Activated naive CD4-positive, alpha-beta T cell treated with anti-CD3 and anti-CD28 coated beads, Interleukin-2, amount 10 ng/mL, durations not matched to agents 7 days and 5 days (primary cell): Measurements from ENCODE around the gene CISH.
A peak's percentile ranks its signal among the peaks of the same experiment; 100 is the strongest.

Experiments
- CTCF ChIA-PET: fragments of 350-600 bp; sonication (Branson Sonifier 250); formaldehyde crosslinking; loops from one replicate; lab custom pipeline; 2021; ENCODE audit warnings: antibody characterized with exemption; lab: Charles Lee
- DNase-seq: peaks from one replicate; pipeline ENCODE4 v3.0.0-alpha.2; 2020
- H3K27ac Mint-ChIP-seq: one replicate; pipeline ENCODE4 v1.8.0; 2021; ENCODE audit warnings: mild to moderate bottlenecking, moderate library complexity, mixed read lengths
- H3K27me3 Mint-ChIP-seq: one replicate; pipeline ENCODE4 v1.8.0; 2021; ENCODE audit warnings: mild to moderate bottlenecking, mixed read lengths
- H3K36me3 Mint-ChIP-seq: one replicate; pipeline ENCODE4 v1.8.0; 2021; ENCODE audit warnings: mixed read lengths
- H3K4me1 Mint-ChIP-seq: one replicate; pipeline ENCODE4 v1.8.0; 2021; ENCODE audit warnings: mixed read lengths
- H3K4me3 Mint-ChIP-seq: one replicate; pipeline ENCODE4 v1.8.0; 2021; ENCODE audit warnings: mild to moderate bottlenecking, moderate library complexity, mixed read lengths
- H3K9me3 Mint-ChIP-seq: one replicate; pipeline ENCODE4 v1.8.0; 2021; ENCODE audit warnings: mixed read lengths

The CISH gene

DNA sequence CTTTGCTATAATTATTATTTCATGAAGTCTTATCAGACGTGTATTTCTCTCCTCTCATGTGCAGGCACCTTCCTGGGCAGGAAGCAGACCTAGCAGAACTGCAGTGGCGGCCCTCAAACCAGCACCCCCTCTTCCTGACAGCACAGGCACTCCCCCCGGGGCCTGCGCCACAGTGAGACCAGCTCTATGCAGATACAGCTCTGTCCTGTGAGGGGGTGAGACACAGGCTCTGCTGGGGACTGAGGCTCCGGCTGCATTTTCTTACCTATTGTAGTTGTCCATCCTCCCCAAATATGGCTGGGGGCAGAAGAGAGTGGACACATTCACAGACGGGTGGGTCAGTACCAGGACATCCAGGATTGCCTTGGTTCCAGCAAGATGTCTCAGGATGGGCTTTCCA, 5.0 kb downstream of the CISH start:
- Mint-ChIP-seq H3K27ac (peak overlapping the region; percentile 99), H3K4me1 (peaks cover 46% of the 10 kb centered on the region), H3K27me3 (peaks cover 15% of the 10 kb centered on the region), H3K9me3 (no peaks in the 10 kb centered on the region), H3K4me3 (peak overlapping the region; percentile 98), H3K36me3 (peaks cover 97% of the 10 kb centered on the region)
- CTCF ChIA-PET = interaction anchor here (17.5 to 25.1 kb wide), 2 partner anchors 17 to 33 kb away, joined by 257 to 753 read pairs; partner anchors contain the start of genes C3orf18 and HEMK1
- peak; percentile 68 for DNase-seq

DNA sequence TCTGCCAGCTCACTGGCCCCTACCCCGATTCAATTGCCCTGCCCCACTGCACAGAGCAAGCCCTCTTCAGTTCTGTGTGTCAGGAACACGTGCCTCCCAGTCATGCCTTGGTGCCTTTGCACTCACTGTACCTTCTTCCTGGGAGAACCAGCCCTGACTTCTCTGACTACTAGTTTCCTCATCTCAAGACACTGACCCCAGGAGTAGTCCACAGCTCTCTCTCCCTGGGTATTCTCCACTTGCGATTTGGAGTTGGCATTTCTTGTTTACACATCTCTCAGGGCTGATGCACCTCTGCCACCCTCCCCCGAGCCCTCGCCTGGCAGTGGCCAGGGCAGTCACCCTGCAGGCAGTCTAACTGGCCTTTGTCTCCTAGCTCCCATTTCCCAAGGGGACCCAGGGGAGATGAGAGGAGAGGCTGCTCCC, 5.7 kb downstream of the CISH start:
- peak; percentile 36 for DNase-seq
- peaks cover 93% of the 10 kb centered on the region for H3K36me3 Mint-ChIP-seq
- peak overlapping the region; percentile 99 for H3K27ac Mint-ChIP-seq
- H3K4me1 Mint-ChIP-seq = peaks cover 53% of the 10 kb centered on the region
- H3K27me3 Mint-ChIP-seq = peaks cover 16% of the 10 kb centered on the region
- no peaks in the 10 kb centered on the region for H3K9me3 Mint-ChIP-seq
- H3K4me3 Mint-ChIP-seq = peak overlapping the region; percentile 98
- CTCF ChIA-PET = interaction anchor here (17.5 to 25.1 kb wide), 2 partner anchors 16 to 32 kb away, joined by 257 to 753 read pairs; partner anchors contain the start of genes C3orf18 and HEMK1

DNA sequence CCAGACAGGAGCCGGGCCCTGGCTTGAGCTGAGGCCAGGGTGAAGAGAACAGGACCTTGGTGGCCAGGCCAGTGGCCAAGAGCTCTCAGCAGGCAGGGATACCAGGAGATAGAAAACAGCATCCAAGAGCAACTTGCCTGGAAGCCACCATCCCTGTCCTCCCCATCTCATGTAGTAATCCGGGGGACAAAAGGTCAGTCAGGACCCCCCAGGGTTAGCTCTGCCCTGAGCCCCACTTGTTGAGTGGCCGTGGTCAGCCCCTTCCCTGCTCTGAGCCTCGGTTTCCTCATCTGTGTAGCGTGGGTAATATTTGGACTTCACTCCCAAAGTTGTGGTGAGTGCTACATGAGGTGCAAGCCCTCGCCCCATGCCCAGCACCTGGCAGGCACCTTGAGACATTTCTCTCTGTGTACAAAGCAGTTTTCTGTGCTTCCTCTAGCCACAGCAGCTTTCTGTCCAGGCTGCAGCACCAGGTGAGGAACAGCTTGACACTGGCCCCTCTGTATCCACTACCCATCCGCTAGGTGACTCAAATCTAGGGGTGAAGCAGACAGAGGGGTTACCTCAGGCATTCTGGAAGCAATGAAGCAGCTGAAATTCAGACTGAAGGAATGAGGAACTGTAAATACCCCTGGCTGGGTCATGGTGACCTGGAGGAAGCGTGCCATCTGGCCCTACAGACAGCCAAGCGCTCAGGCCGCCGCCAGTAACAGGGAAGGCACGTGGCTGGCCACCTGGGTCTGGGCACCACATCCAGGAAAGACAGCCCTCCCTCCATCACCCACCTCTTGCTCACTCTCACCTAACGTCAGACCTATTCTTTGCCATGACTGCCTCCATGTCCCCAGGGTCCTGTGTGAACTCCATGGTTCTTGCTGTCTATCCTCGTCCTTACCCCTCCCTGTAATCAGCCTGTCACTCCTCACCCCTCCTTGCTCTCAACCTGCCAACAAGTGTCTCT, 6.7 kb downstream of the CISH start:
- CTCF ChIA-PET = interaction anchor here (0.9 to 25.1 kb wide), 4 partner anchors 7 to 31 kb away, joined by 3 to 753 read pairs (median 146); partner anchors contain the start of genes C3orf18, CISH and HEMK1
- peaks cover 13% of the 10 kb centered on the region for H3K27me3 Mint-ChIP-seq
- no peaks in the 10 kb centered on the region for H3K9me3 Mint-ChIP-seq
- peak; percentile 34 for DNase-seq
- H3K4me3 Mint-ChIP-seq = peak overlapping the region; percentile 98
- H3K4me1 Mint-ChIP-seq = peaks cover 63% of the 10 kb centered on the region
- H3K36me3 Mint-ChIP-seq = peaks cover 89% of the 10 kb centered on the region
- H3K27ac Mint-ChIP-seq = peak overlapping the region; percentile 99

DNA sequence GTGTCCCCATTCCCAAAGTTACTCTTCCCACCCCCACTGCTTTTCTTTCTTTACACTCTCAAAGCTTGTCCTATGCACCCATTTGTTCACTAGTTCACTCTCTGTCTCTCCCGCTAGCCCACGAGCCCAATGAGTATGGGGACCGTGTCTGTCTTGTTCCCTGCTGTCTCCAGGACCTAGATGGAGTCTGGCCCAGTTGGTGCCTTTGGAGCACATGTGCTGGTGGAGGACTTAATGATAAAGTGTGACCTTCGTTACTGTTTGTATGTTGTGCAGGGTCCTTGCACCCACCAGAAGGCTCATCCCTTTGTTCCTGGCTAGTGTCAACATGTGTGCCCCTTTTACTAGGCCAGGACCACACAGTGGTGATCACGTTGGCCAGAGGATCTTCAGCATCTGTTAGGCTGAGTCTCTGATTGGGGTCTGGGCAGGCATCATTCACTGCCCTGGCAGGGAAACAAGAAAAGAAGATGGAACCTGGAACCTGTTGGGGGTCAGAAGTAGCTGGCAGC, 7.4 kb downstream of the CISH start:
- CTCF ChIA-PET = interaction anchor here (5.0 to 25.1 kb wide), 3 partner anchors 8 to 30 kb away, joined by 34 to 753 read pairs (median 257); partner anchors contain the start of genes C3orf18, CISH and HEMK1
- Mint-ChIP-seq H3K4me3 (peak overlapping the region; percentile 98), H3K4me1 (peaks cover 70% of the 10 kb centered on the region), H3K27ac (peak overlapping the region; percentile 99), H3K9me3 (no peaks in the 10 kb centered on the region), H3K36me3 (peaks cover 89% of the 10 kb centered on the region), H3K27me3 (peaks cover 13% of the 10 kb centered on the region)
- peak; percentile 23 for DNase-seq

DNA sequence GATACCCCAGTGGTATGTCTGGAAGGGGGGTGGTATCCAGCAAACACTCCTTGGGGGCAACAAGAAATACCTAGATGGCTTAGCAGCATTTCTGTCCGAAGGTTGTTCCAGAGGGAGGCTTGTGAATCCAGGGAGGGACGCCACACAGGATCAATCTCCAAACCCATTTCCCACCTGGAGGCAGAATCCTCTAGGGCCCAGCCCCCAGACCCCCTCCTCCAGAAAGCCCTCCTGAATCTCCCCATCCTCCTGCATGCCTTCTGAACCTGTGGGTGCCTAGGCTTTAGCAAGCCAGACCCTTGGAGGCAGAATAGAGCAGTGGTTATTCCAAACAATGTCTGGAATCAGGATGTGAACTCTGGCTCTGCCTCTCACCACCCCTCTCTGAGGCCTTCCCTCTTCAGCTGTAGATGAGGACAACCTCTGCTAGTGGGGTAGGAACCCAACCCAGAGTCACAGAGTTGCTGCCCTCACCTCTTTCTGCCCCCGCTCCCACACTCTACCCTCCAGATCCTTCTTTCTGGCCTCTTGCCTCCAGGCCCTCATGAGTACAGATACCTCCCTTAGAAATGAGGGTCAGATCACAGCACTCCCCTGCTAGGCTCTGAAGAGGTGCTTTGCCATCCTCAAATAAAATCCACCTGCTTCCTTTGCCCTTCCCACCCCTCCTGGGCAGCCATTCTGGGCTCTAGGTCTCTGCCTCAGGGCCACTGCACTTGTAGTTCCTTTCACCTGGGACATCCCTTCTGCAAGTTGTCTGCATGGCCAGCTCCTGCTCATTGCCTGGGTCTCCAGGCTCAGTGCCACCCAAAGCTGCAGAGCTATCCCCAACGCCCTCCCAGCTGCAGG, 8.1 kb downstream of the CISH start:
- Mint-ChIP-seq H3K4me3 (peak overlapping the region; percentile 98), H3K27ac (peak overlapping the region; percentile 99), H3K4me1 (peaks cover 77% of the 10 kb centered on the region), H3K9me3 (no peaks in the 10 kb centered on the region), H3K27me3 (peaks cover 13% of the 10 kb centered on the region), H3K36me3 (peaks cover 86% of the 10 kb centered on the region)
- CTCF ChIA-PET = interaction anchor here (5.0 to 25.1 kb wide), 3 partner anchors 8 to 30 kb away, joined by 34 to 753 read pairs (median 257); partner anchors contain the start of genes C3orf18, CISH and HEMK1
- peak; percentile 34 for DNase-seq

DNA sequence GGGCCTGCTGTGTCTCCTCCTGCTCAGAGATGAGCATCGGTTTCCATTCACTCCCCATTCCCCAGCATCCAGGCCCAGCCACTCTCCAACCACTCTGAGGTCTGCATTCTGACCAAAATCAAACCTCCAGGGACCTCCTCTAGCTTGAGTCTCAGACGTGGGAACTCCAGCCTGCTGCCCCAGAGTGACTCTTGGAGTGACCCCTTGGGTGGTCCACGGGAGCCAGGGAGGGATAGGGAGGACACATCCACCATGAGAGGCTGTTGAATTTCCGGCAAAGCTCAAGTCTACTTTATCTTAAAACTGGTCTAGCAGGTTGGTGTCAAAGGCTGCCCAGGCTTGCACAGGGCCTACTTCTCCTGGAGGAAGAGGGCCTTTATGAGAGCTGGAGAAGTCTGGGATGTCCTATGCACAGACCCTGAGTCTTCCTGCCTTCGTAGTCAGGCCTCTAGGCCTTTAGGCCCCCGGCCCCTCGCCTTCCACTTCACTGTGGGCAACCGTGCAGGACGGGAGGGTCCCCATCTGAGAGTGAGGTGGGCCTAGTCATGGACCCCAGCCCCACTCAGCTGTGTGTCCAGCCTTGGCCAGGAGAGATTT, 8.9 kb downstream of the CISH start:
- CTCF ChIA-PET = interaction anchor here (5.0 to 25.1 kb wide), 3 partner anchors 9 to 29 kb away, joined by 34 to 753 read pairs (median 257); partner anchors contain the start of genes C3orf18, CISH and HEMK1
- Mint-ChIP-seq H3K9me3 (no peaks in the 10 kb centered on the region), H3K27me3 (peaks cover 6% of the 10 kb centered on the region), H3K36me3 (peaks cover 85% of the 10 kb centered on the region), H3K27ac (peak overlapping the region; percentile 99), H3K4me3 (peak overlapping the region; percentile 98), H3K4me1 (peaks cover 84% of the 10 kb centered on the region)
- no peak for DNase-seq

DNA sequence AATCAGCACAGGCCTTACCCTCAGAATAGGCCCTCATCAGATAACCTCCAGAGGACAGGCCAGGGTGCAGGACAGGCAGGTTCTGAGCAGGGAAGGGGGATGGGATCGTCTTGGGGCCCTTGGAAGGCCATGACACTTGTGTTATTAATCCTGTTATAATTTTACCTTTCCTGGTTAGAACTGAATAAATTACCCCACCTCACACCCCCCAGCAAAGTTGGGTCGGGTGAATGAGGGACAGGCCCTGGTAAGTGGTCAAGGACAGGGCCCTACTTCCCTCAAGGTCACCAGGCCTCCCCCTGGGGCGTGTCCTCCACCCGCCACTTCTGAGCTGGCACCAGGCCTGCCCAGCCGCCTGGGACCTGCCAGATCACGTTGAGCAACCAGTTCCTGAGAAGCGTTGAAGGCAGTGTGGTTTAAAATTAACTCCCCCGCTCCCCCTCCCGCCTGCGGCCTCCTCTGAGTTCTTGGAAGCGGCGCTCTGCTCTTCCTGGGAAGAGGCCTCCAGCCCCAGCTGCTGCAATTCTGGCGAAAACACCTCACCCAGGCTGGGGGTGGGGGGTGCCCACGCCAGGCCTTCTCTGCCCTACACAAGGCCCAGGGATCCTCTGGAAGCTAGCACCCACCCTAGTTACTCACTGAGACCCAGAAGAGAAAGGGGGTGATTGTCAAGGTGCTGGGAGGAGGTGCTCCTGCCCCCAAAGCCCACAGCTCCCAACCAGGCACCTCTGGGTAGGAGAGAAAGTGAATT, 10.6 kb downstream of the CISH start:
- H3K36me3 Mint-ChIP-seq = peaks cover 71% of the 10 kb centered on the region
- CTCF ChIA-PET = interaction anchor here (1.0 to 25.1 kb wide), 5 partner anchors 11 to 27 kb away, joined by 3 to 753 read pairs (median 34); partner anchors contain the start of genes C3orf18, CISH and HEMK1
- peak; percentile 89 for DNase-seq
- H3K4me3 Mint-ChIP-seq = peak overlapping the region; percentile 98
- H3K27me3 Mint-ChIP-seq = peaks cover 5% of the 10 kb centered on the region
- peak overlapping the region; percentile 99 for H3K27ac Mint-ChIP-seq
- no peaks in the 10 kb centered on the region for H3K9me3 Mint-ChIP-seq
- peaks cover 86% of the 10 kb centered on the region for H3K4me1 Mint-ChIP-seq

DNA sequence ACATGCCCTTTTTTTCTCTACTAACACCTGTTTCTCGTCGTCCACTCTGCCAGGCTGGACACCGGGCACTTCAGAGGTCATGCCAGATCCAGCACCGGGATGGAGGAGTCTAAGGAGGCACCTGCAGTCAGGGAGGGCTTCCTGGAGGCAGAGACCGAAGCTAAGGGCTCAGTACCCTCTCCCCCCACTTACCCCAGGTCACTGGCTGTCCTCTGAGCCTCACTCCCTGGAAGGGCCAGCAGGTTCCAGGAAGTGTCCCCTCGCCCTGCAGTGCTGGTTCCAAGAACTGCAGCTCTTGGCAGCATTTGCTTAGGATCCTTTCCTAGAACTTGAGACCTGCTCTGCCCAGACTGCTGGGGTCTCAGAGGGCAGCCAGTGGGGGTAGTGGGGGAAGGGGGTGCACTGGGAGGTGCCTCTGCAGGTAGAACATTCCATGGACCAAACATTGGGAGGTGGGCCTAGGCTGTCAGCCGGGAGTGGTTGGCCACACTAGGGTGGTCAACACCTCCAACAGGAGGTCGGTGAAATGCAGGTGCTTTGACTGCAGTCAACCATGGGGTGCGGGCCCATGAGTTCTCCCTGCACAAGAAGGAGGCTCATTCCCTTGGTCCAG, 11.3 kb downstream of the CISH start:
- peak; percentile 38 for DNase-seq
- peaks cover 5% of the 10 kb centered on the region for H3K27me3 Mint-ChIP-seq
- peaks cover 86% of the 10 kb centered on the region for H3K4me1 Mint-ChIP-seq
- peak overlapping the region; percentile 98 for H3K4me3 Mint-ChIP-seq
- peaks cover 63% of the 10 kb centered on the region for H3K36me3 Mint-ChIP-seq
- H3K27ac Mint-ChIP-seq = peak overlapping the region; percentile 99
- no peaks in the 10 kb centered on the region for H3K9me3 Mint-ChIP-seq
- CTCF ChIA-PET = interaction anchor here (5.0 to 25.1 kb wide), 3 partner anchors 10 to 26 kb away, joined by 34 to 753 read pairs (median 257); partner anchors contain the start of genes C3orf18, CISH and HEMK1

DNA sequence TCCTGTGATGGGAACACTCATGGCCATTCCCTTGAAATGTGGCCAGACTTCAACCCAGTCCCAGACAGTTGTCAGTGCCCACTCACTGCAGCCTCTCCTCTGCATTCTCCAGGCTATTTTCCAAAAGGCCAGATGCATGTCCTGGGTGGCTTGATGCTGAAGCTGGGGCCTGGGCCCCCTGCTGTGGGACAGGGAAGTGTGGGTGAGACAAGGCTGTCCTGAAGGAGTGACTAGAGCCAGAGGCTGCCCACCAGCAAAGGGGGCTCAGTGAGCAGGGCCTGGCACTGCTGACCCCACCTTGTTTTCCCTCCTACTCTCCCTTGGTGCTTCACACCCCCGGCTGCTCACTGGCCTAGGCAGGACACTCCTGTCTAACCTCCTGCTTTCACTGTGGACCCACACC, 11.9 kb downstream of the CISH start:
- CTCF ChIA-PET = interaction anchor here (1.0 to 25.1 kb wide), 4 partner anchors 9 to 26 kb away, joined by 3 to 753 read pairs (median 146); partner anchors contain the start of genes C3orf18, CISH and HEMK1
- H3K27me3 Mint-ChIP-seq = peaks cover 5% of the 10 kb centered on the region
- peak overlapping the region; percentile 98 for H3K4me3 Mint-ChIP-seq
- peaks cover 86% of the 10 kb centered on the region for H3K4me1 Mint-ChIP-seq
- H3K36me3 Mint-ChIP-seq = peaks cover 63% of the 10 kb centered on the region
- no peaks in the 10 kb centered on the region for H3K9me3 Mint-ChIP-seq
- DNase-seq = no peak
- H3K27ac Mint-ChIP-seq = peak overlapping the region; percentile 99

DNA sequence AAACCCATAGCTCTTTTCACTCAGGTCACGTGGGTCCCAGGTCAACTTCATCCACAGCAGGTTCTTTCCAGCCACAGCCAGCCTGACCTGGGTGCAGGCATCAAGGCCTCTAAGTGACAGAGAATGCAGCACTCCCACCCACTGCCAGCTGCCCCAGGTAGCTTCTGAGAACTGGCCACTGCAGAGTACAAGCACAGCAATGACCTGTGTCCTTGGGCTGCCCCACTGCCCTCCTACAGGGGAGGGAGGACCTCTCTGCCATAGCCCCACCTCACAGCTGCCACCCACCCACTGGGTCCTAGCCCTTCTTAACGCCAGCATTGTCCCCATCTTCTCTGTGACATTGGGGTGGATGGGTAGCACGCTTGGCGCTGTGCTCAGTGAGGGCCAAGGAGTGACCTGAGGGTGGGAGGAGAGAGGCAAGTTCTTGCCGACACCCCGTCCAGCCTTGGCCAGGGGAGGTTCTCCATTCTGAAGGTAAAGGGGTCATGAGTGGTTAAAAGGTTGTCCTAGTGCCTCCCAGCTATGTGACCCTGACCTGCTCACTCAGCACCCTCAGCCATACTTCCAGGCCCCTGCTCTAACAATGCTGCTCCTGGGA, 12.4 kb downstream of the CISH start:
- H3K36me3 Mint-ChIP-seq = peaks cover 62% of the 10 kb centered on the region
- H3K4me3 Mint-ChIP-seq = no peak overlapping the region
- H3K27me3 Mint-ChIP-seq = peaks cover 5% of the 10 kb centered on the region
- peaks cover 86% of the 10 kb centered on the region for H3K4me1 Mint-ChIP-seq
- H3K9me3 Mint-ChIP-seq = no peaks in the 10 kb centered on the region
- peak overlapping the region; percentile 99 for H3K27ac Mint-ChIP-seq
- CTCF ChIA-PET = interaction anchor here (1.0 to 25.1 kb wide), 5 partner anchors 8 to 25 kb away, joined by 3 to 753 read pairs (median 4); partner anchors contain the start of genes C3orf18, CISH and HEMK1
- DNase-seq = no peak

DNA sequence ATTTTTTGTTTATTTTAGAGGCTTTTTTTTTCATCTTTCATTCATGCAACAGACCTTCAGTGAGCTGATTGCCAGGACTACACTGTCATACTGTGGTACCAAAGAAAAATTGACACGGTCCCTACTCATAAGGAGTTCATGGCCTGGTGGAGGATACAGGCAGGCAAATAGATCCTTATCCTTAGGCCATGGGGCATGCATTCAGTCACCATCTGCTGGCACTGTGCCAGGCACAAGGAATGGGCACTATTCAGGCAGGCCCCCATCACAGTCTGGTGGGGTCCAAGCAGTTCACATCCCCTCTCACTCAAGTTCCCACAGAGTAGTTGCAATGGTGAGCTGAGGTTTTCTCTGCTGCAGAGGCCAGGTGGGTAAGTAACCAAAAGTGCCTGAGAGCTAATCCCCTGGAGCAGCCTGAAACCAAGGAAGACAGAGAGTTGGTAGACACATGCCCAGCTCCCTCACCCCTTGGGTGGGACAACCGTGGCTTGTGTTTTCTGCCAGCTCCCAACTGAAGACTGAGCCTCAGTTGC, 17.3 kb downstream of the CISH start:
- Mint-ChIP-seq H3K4me3 (no peak overlapping the region), H3K27me3 (no peaks in the 10 kb centered on the region), H3K36me3 (peaks cover 29% of the 10 kb centered on the region), H3K9me3 (no peaks in the 10 kb centered on the region), H3K27ac (peak overlapping the region; percentile 98), H3K4me1 (peaks cover 85% of the 10 kb centered on the region)
- CTCF ChIA-PET = interaction anchor here (9.8 to 10.7 kb wide), 2 partner anchors 14 to 22 kb away, joined by 213 to 257 read pairs; partner anchors contain the start of genes CISH, HEMK1 and MAPKAPK3
- no peak for DNase-seq
